ENCODE data around the gene TMEM200A. TPM values are rescaled to one million over a fixed set of nuclear protein-coding genes. Genes with fewer than 3 reads are reported as not detected.

TMEM200A gene
- total RNA-seq, 3 donors from 2014 or later, result 4.6 to 6.6 (median 4.8) TPM

- H3K27ac ChIP-seq, result no peak overlapping the region
- H3K27me3 ChIP-seq, result no peaks in the 10 kb centered on the region
- no peaks in the 10 kb centered on the region for H3K4me1 ChIP-seq
- H3K36me3 ChIP-seq, result no peaks in the 10 kb centered on the region
- no peak for DNase-seq (ENCODE audit: low spot score in 2 of 2)
- H3K9me3 ChIP-seq, result no peaks in the 10 kb centered on the region
- intact Hi-C loops (cut with DNase I; ENCODE audit: low total_unique reads), result no loop called here
- no peak for TF ChIP-seq POLR2AphosphoS5 (IDR thresholded peaks at IDR 0.05)
- TF ChIP-seq POLR2A (IDR thresholded peaks at IDR 0.05), result no peak
- H3K4me3 ChIP-seq, result no peak overlapping the region
Observed at GRCh38 chr6:130423044-130423443, 57.2 kb downstream of the TMEM200A start.

- Histone ChIP-seq H3K9me3 (no peaks in the 10 kb centered on the region), H3K4me1 (no peaks in the 10 kb centered on the region), H3K4me3 (no peak overlapping the region), H3K36me3 (no peaks in the 10 kb centered on the region), H3K27ac (no peak overlapping the region), H3K27me3 (no peaks in the 10 kb centered on the region)
- no peak for TF ChIP-seq POLR2AphosphoS5 (IDR thresholded peaks at IDR 0.05)
- no peak for TF ChIP-seq POLR2A (IDR thresholded peaks at IDR 0.05)
- TF ChIP-seq CTCF (IDR thresholded peaks at IDR 0.05), result no peak
- intact Hi-C loops (cut with DNase I; ENCODE audit: low total_unique reads), result no loop called here
- no peak for DNase-seq (ENCODE audit: low spot score in 2 of 2)
Observed at GRCh38 chr6:130424710-130425109, 58.9 kb downstream of the TMEM200A start.

- Histone ChIP-seq H3K4me1 (no peaks in the 10 kb centered on the region), H3K4me3 (no peak overlapping the region), H3K36me3 (no peaks in the 10 kb centered on the region), H3K9me3 (no peaks in the 10 kb centered on the region), H3K27me3 (no peaks in the 10 kb centered on the region), H3K27ac (no peak overlapping the region)
- intact Hi-C loops (cut with DNase I; ENCODE audit: low total_unique reads), result no loop called here
- TF ChIP-seq CTCF (IDR thresholded peaks at IDR 0.05), result no peak
- TF ChIP-seq POLR2A (IDR thresholded peaks at IDR 0.05), result no peak
- no peak for TF ChIP-seq POLR2AphosphoS5 (IDR thresholded peaks at IDR 0.05)
- DNase-seq (ENCODE audit: low spot score in 2 of 2), result no peak
Observed at GRCh38 chr6:130425537-130425936, 59.7 kb downstream of the TMEM200A start.

- H3K4me1 ChIP-seq, result no peaks in the 10 kb centered on the region
- TF ChIP-seq POLR2AphosphoS5 (IDR thresholded peaks at IDR 0.05) (no peak), CTCF (IDR thresholded peaks at IDR 0.05) (no peak), POLR2A (IDR thresholded peaks at IDR 0.05) (no peak)
- no peak overlapping the region for H3K27ac ChIP-seq
- no peaks in the 10 kb centered on the region for H3K27me3 ChIP-seq
- intact Hi-C loops (cut with DNase I; ENCODE audit: low total_unique reads), result no loop called here
- H3K9me3 ChIP-seq, result no peaks in the 10 kb centered on the region
- H3K36me3 ChIP-seq, result no peaks in the 10 kb centered on the region
- no peak overlapping the region for H3K4me3 ChIP-seq
- DNase-seq (ENCODE audit: low spot score in 2 of 2), result no peak
Observed at GRCh38 chr6:130426066-130426721, 60.4 kb downstream of the TMEM200A start.

GRCh38 chr6:130431346-130431852, 65.6 kb downstream of the TMEM200A start:
- no peaks in the 10 kb centered on the region for H3K9me3 ChIP-seq
- no peak for DNase-seq (ENCODE audit: low spot score in 2 of 2)
- TF ChIP-seq CTCF (IDR thresholded peaks at IDR 0.05) (no peak), POLR2A (IDR thresholded peaks at IDR 0.05) (no peak), POLR2AphosphoS5 (IDR thresholded peaks at IDR 0.05) (no peak)
- H3K4me1 ChIP-seq, result no peaks in the 10 kb centered on the region
- intact Hi-C loops (cut with DNase I; ENCODE audit: low total_unique reads), result no loop called here
- no peaks in the 10 kb centered on the region for H3K27me3 ChIP-seq
- no peak overlapping the region for H3K27ac ChIP-seq
- no peaks in the 10 kb centered on the region for H3K36me3 ChIP-seq
- no peak overlapping the region for H3K4me3 ChIP-seq
